Smooth muscle cell (in vitro differentiated cells): Measurements from ENCODE around the gene SHC3. TPM values are rescaled to one million over a fixed set of nuclear protein-coding genes. Genes with fewer than 3 reads are reported as not detected.
A peak's percentile ranks its signal among the peaks of the same experiment; 100 is the strongest.

Experiments
- DNase-seq: peaks from one replicate; lab custom pipeline; 2025; ENCODE audit not compliant: unreplicated experiment; lab: John Stamatoyannopoulos, UW
- H2AFZ ChIP-seq: fragments of 200-600 bp; sonication (generic); 2 replicates; pipeline ENCODE4 v1.6.0; 2016; ENCODE audit warnings: antibody characterized with exemption, low read depth, mild to moderate bottlenecking
- H3F3A ChIP-seq: fragments of 200-600 bp; sonication (generic); 2 replicates; pipeline ENCODE4 v1.6.0; 2017; ENCODE audit warnings: antibody characterized with exemption, low read depth
- H3K27ac ChIP-seq: fragments of 200-600 bp; sonication (generic); 2 replicates; pipeline ENCODE4 v1.5.1; 2016; ENCODE audit warnings: low read depth, mild to moderate bottlenecking
- H3K27me3 ChIP-seq: fragments of 200-600 bp; sonication (generic); 2 replicates; pipeline ENCODE4 v1.6.1; 2016; ENCODE audit warnings: low read depth, mild to moderate bottlenecking
- H3K36me3 ChIP-seq: fragments of 200-600 bp; sonication (generic); 2 replicates; pipeline ENCODE4 v1.5.1; 2016; ENCODE audit warnings: low read depth
- H3K4me1 ChIP-seq: fragments of 200-600 bp; sonication (generic); 2 replicates; pipeline ENCODE4 v1.5.1; 2016; ENCODE audit warnings: low read depth
- H3K4me2 ChIP-seq: fragments of 200-600 bp; sonication (generic); 2 replicates; pipeline ENCODE4 v1.6.0; 2016; ENCODE audit warnings: mild to moderate bottlenecking
- H3K4me3 ChIP-seq: fragments of 200-600 bp; sonication (generic); 2 replicates; pipeline ENCODE4 v1.5.1; 2016; ENCODE audit warnings: mild to moderate bottlenecking
- H3K79me2 ChIP-seq: fragments of 200-600 bp; sonication (generic); 2 replicates; pipeline ENCODE4 v1.6.0; 2016; ENCODE audit warnings: low read depth, mild to moderate bottlenecking
- H3K9ac ChIP-seq: fragments of 200-600 bp; sonication (generic); 2 replicates; pipeline ENCODE4 v1.6.0; 2016; ENCODE audit warnings: low read depth
- H3K9me3 ChIP-seq: fragments of 200-600 bp; sonication (generic); replicated peaks from 2 replicates; pipeline ENCODE4 v1.5.1; 2016; ENCODE audit warnings: low read depth
- H4K20me1 ChIP-seq: fragments of 200-600 bp; sonication (generic); 2 replicates; pipeline ENCODE4 v1.6.0; 2016; ENCODE audit warnings: low read depth
- CTCF ChIP-seq: fragments of 200-600 bp; sonication (generic); IDR thresholded peaks from 2 replicates; pipeline ENCODE4 v1.5.1; 2017; ENCODE audit warnings: borderline replicate concordance, mild to moderate bottlenecking, antibody characterized with exemption; ENCODE audit not compliant: insufficient read depth, poor library complexity, severe bottlenecking
- WGBS: methylation state at CpG from one replicate; pipeline ENCODE4 v1.1.7; 2016; ENCODE audit warnings: low lambda C conversion rate; 5-methylcytosine and 5-hydroxymethylcytosine counted together
- polyA plus RNA-seq: library from polyadenylated mRNA; unstranded; fragments of >200 nt; fragmentation: Nextera tagmentation; extraction: Ambion mirVana; gene quantifications from 2 replicates; pipeline ENCODE4 v1.2.1, GENCODE V29; 2016
- total RNA-seq: library from RNA; depleted of rRNA; stranded (reverse); fragments of >200 nt; gene quantifications from 2 replicates; pipeline ENCODE4 v1.2.3, GENCODE V29; 2014

The SHC3 gene
- total and polyA plus RNA-seq, 2 experiments from 2014 or later, result 0.38 to 0.67 TPM

- Histone ChIP-seq H3K36me3 (no peaks in the 10 kb centered on the region), H3K4me1 (no peaks in the 10 kb centered on the region), H3K27ac (peak overlapping the region; percentile 1), H3F3A (no peaks in the 10 kb centered on the region), H3K4me3 (no peak overlapping the region), H3K27me3 (no peaks in the 10 kb centered on the region), H4K20me1 (no peaks in the 10 kb centered on the region), H3K9ac (no peak overlapping the region), H3K79me2 (no peaks in the 10 kb centered on the region), H2AFZ (no peak overlapping the region), H3K9me3 (no peaks in the 10 kb centered on the region), H3K4me2 (peak overlapping the region; percentile 2)
- DNase-seq, result no peak
- TF ChIP-seq CTCF, result no peak
- 20% methylated on average over 4 of the region's 4 CpGs for WGBS
Observed at GRCh38 chr9:89037346-89037745, 141.3 kb downstream of the SHC3 start.

- Histone ChIP-seq H3K9ac (no peak overlapping the region), H3K4me1 (no peaks in the 10 kb centered on the region), H4K20me1 (no peaks in the 10 kb centered on the region), H3K27ac (no peak overlapping the region), H2AFZ (no peak overlapping the region), H3K9me3 (no peaks in the 10 kb centered on the region), H3F3A (no peaks in the 10 kb centered on the region), H3K4me2 (peak overlapping the region; percentile 2), H3K36me3 (no peaks in the 10 kb centered on the region), H3K79me2 (no peaks in the 10 kb centered on the region), H3K4me3 (no peak overlapping the region), H3K27me3 (no peaks in the 10 kb centered on the region)
- 92% methylated on average over 3 of the region's 3 CpGs for WGBS
- DNase-seq, result no peak
- TF ChIP-seq CTCF, result no peak
Observed at GRCh38 chr9:89036891-89037290, 141.7 kb downstream of the SHC3 start.

GRCh38 chr9:89036383-89036782 is 142.2 kb downstream of the SHC3 start:
- WGBS, result 39% methylated on average over 8 of the region's 8 CpGs
- no peaks in the 10 kb centered on the region for H3K9me3 ChIP-seq
- H3K4me3 ChIP-seq, result no peak overlapping the region
- no peak for TF ChIP-seq CTCF
- peak overlapping the region; percentile 2 for H3K4me2 ChIP-seq
- H3K36me3 ChIP-seq, result no peaks in the 10 kb centered on the region
- no peak overlapping the region for H2AFZ ChIP-seq
- H3F3A ChIP-seq, result no peaks in the 10 kb centered on the region
- no peak overlapping the region for H3K9ac ChIP-seq
- H3K79me2 ChIP-seq, result no peaks in the 10 kb centered on the region
- no peak for DNase-seq
- no peak overlapping the region for H3K27ac ChIP-seq
- H4K20me1 ChIP-seq, result no peaks in the 10 kb centered on the region
- H3K4me1 ChIP-seq, result no peaks in the 10 kb centered on the region
- no peaks in the 10 kb centered on the region for H3K27me3 ChIP-seq

GRCh38 chr9:89032661-89033060 is 146.0 kb downstream of the SHC3 start:
- Histone ChIP-seq H3K27me3 (no peaks in the 10 kb centered on the region), H3K36me3 (no peaks in the 10 kb centered on the region), H3K4me1 (no peaks in the 10 kb centered on the region), H3K9me3 (no peaks in the 10 kb centered on the region), H2AFZ (no peak overlapping the region), H3F3A (no peaks in the 10 kb centered on the region), H3K27ac (no peak overlapping the region), H4K20me1 (no peaks in the 10 kb centered on the region), H3K79me2 (no peaks in the 10 kb centered on the region), H3K4me3 (no peak overlapping the region), H3K4me2 (no peak overlapping the region), H3K9ac (no peak overlapping the region)
- 92% methylated on average over 5 of the region's 5 CpGs for WGBS
- DNase-seq, result no peak
- TF ChIP-seq CTCF, result no peak
